OCI-LY3 (cell line): ENCODE measurements around the gene SLC4A8.

Experiments
- H2AFZ ChIP-seq: fragments of 200-600, 300-600 bp; shearing (Covaris generic); 2 replicates; pipeline ENCODE4 v1.6.0; 2014; ENCODE audit warnings: antibody characterized with exemption, low read depth, low read length
- H3K27ac ChIP-seq: fragments of 200-600, 300-600 bp; sonication (generic); 2 replicates; pipeline ENCODE4 v1.5.1; 2014; ENCODE audit warnings: mild to moderate bottlenecking, low read length, moderate library complexity, mixed read lengths
- H3K27me3 ChIP-seq: fragments of 200-600, 300-600 bp; sonication (generic); 2 replicates; pipeline ENCODE4 v1.6.1; 2014; ENCODE audit warnings: low read depth, low read length, mixed read lengths
- H3K36me3 ChIP-seq: fragments of 200-600, 300-600 bp; sonication (generic); replicated peaks from 2 replicates; pipeline ENCODE3; 2014; ENCODE audit warnings: low read depth, low read length, mixed read lengths
- H3K4me1 ChIP-seq: fragments of 300-600, 200-600 bp; sonication (generic); 2 replicates; pipeline ENCODE4 v1.6.1; 2014; ENCODE audit warnings: low read length, mixed read lengths
- H3K4me2 ChIP-seq: fragments of 200-600, 300-600 bp; sonication (generic); 2 replicates; pipeline ENCODE4 v1.6.1; 2014; ENCODE audit warnings: low read length, mixed read lengths
- H3K4me3 ChIP-seq: fragments of 300-600, 200-600 bp; sonication (generic); 2 replicates; pipeline ENCODE4 v1.5.1; 2014; ENCODE audit warnings: antibody characterized with exemption, mild to moderate bottlenecking, low read length, moderate library complexity
- H3K79me2 ChIP-seq: fragments of 300-600, 200-600 bp; shearing (Covaris generic); 2 replicates; pipeline ENCODE4 v1.6.1; 2014; ENCODE audit warnings: mild to moderate bottlenecking, low read length, mixed read lengths
- H3K9ac ChIP-seq: fragments of 300-600, 200-600 bp; shearing (Covaris generic); 2 replicates; pipeline ENCODE4 v1.6.0; 2014; ENCODE audit warnings: mild to moderate bottlenecking, low read length, moderate library complexity
- H3K9me3 ChIP-seq: fragments of 200-600, 300-600 bp; shearing (Covaris generic); 2 replicates; pipeline ENCODE4 v1.6.1; 2014; ENCODE audit warnings: low read length, mixed read lengths; ENCODE audit not compliant: insufficient read depth
- H4K20me1 ChIP-seq: fragments of 200-600, 300-600 bp; sonication (generic); 2 replicates; pipeline ENCODE4 v1.6.1; 2016; ENCODE audit warnings: low read length, mixed read lengths; ENCODE audit not compliant: insufficient read depth
- EZH2phosphoT487 ChIP-seq: fragments of 200-600 bp; shearing (Covaris generic); IDR thresholded peaks from 2 replicates; pipeline ENCODE4 v1.6.1; 2018; ENCODE audit warnings: antibody characterized with exemption, mixed run types, low read depth
- TF ChIP-seq, protein P1 (sequence below): fragments of 200-600, 300-600 bp; sonication (generic); IDR thresholded peaks from 2 replicates; pipeline ENCODE4 v1.5.1; 2014; ENCODE audit warnings: antibody characterized with exemption, low read length, low read depth

Gene SLC4A8

DNA sequence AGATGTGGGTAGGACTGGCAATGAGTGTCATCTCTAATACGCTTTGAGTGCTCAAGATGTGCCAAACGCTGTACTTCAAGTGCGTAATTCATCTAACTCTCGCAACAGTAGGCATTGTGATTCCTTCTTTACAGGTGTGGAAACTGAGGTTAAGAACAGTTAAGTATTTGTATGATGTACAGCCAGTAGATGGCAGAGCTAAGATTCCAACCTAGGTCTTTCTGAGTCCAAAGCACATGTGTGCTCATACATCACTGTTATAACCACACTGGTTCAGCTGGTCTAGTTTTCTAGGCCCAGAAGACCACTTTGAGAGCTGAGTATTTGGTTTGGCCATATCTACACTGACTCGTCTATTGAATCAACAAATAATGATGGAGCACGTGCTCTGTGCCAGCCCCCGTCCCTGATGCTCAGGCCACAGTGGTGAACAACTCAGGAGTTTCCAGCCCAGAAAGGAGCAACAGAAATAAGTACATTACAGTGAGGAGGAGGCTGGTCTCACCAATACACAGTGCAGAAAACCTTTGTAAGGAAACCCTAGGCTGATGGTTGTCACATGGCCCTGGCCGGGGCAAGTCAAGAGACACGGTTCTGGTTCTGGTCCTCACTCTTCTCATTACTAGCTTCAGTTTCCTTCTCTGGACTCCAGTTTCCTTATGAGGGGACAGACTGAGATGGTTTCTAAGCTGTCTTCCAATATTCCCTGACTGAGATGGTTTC, 97.1 kb downstream of the SLC4A8 start:
- H3K4me3 ChIP-seq: no peak overlapping the region
- H3K4me2 ChIP-seq: no peak overlapping the region
- TF ChIP-seq, protein P1, sequence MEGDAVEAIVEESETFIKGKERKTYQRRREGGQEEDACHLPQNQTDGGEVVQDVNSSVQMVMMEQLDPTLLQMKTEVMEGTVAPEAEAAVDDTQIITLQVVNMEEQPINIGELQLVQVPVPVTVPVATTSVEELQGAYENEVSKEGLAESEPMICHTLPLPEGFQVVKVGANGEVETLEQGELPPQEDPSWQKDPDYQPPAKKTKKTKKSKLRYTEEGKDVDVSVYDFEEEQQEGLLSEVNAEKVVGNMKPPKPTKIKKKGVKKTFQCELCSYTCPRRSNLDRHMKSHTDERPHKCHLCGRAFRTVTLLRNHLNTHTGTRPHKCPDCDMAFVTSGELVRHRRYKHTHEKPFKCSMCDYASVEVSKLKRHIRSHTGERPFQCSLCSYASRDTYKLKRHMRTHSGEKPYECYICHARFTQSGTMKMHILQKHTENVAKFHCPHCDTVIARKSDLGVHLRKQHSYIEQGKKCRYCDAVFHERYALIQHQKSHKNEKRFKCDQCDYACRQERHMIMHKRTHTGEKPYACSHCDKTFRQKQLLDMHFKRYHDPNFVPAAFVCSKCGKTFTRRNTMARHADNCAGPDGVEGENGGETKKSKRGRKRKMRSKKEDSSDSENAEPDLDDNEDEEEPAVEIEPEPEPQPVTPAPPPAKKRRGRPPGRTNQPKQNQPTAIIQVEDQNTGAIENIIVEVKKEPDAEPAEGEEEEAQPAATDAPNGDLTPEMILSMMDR: peak; percentile 39
- no peak for TF ChIP-seq EZH2phosphoT487
- no peak overlapping the region for H2AFZ ChIP-seq
- no peaks in the 10 kb centered on the region for H3K36me3 ChIP-seq
- H4K20me1 ChIP-seq: no peaks in the 10 kb centered on the region
- H3K9me3 ChIP-seq: no peaks in the 10 kb centered on the region
- H3K27me3 ChIP-seq: no peaks in the 10 kb centered on the region
- H3K9ac ChIP-seq: no peak overlapping the region
- H3K79me2 ChIP-seq: no peaks in the 10 kb centered on the region
- H3K4me1 ChIP-seq: peaks cover 19% of the 10 kb centered on the region
- no peak overlapping the region for H3K27ac ChIP-seq

DNA sequence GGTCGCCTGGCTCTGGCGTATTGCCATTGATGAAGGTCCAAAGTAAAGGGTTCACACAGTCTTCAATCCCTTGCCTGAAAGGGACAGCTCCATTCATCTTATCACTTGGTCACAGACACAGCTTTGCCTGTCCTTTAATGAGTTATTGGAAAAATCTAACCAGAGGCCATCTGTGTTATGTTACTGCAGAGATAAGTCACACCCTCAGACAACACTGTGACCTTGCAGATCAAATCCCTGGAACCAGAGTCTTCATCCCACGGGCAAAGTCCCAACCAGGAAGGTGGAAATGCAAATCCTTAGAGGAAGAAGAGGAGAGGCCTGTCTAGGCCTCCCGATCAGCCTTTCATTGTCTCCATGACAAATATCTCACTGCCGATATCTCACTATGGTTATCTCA, 98.1 kb downstream of the SLC4A8 start:
- no peak for TF ChIP-seq EZH2phosphoT487
- TF ChIP-seq, protein P1: no peak
- Histone ChIP-seq H3K9ac (no peak overlapping the region), H3K9me3 (no peaks in the 10 kb centered on the region), H3K79me2 (no peaks in the 10 kb centered on the region), H3K4me2 (no peak overlapping the region), H3K27ac (no peak overlapping the region), H2AFZ (no peak overlapping the region), H3K27me3 (no peaks in the 10 kb centered on the region), H3K4me1 (peaks cover 19% of the 10 kb centered on the region), H3K4me3 (no peak overlapping the region), H4K20me1 (no peaks in the 10 kb centered on the region), H3K36me3 (no peaks in the 10 kb centered on the region)

DNA sequence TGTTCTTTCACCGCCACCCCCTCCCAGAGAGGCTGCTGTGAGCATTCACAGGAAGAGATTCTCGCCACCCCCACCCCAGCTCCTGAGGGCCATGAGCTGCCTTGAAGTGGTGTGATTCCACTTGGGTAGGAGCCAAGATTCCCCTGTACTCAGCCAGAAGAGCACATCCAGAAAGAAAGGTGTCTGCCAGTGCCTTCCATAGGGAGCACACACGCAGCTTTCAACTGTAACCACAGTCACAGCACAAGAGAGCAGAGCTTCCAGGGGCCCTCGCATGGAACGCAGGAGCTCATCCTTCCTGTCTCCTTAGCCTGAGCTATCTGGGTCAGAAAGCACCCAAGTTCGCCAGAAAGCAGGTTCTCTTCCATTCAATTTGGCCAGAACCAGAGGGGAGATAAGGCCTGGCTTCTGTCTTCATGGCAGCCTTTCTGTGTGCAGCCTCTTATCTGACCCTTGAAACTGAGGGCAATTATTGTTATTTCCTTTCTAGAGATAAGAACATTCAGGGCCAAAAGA, 99.8 kb downstream of the SLC4A8 start:
- H3K4me2 ChIP-seq: no peak overlapping the region
- no peak overlapping the region for H3K27ac ChIP-seq
- H3K27me3 ChIP-seq: no peaks in the 10 kb centered on the region
- TF ChIP-seq, protein P1: no peak
- no peak for TF ChIP-seq EZH2phosphoT487
- H4K20me1 ChIP-seq: no peaks in the 10 kb centered on the region
- H3K4me3 ChIP-seq: no peak overlapping the region
- peaks cover 10% of the 10 kb centered on the region for H3K4me1 ChIP-seq
- no peak overlapping the region for H3K9ac ChIP-seq
- no peak overlapping the region for H2AFZ ChIP-seq
- H3K36me3 ChIP-seq: no peaks in the 10 kb centered on the region
- H3K9me3 ChIP-seq: no peaks in the 10 kb centered on the region
- H3K79me2 ChIP-seq: no peaks in the 10 kb centered on the region

DNA sequence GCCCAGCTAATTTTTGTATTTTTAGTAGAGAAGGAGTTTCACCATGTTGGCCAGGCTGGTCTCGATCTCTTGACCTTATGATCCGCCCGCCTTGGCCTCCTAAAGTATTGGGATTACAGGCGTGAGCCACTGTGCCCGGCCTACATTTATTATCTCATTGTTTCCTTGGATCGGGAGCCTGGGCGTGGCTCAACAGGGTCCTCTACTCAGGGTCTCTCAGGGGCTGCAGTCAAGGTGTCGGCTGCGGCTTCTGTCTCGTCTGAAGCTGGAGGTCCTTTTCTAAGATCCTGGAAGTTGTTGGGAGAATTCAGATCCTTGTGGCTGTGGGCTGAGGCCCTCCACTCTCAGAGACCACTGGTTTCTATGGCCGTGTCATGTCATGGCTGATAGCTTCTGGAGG, 100.9 kb downstream of the SLC4A8 start:
- no peak overlapping the region for H2AFZ ChIP-seq
- H4K20me1 ChIP-seq: no peaks in the 10 kb centered on the region
- no peak for TF ChIP-seq EZH2phosphoT487
- TF ChIP-seq, protein P1: no peak
- no peak overlapping the region for H3K9ac ChIP-seq
- no peaks in the 10 kb centered on the region for H3K9me3 ChIP-seq
- H3K27ac ChIP-seq: no peak overlapping the region
- H3K4me2 ChIP-seq: no peak overlapping the region
- H3K36me3 ChIP-seq: no peaks in the 10 kb centered on the region
- H3K79me2 ChIP-seq: no peaks in the 10 kb centered on the region
- H3K27me3 ChIP-seq: no peaks in the 10 kb centered on the region
- no peak overlapping the region for H3K4me3 ChIP-seq
- no peaks in the 10 kb centered on the region for H3K4me1 ChIP-seq
